Measurements from ENCODE around the gene AGAP9.
"Not testable (repeated sequence)": the region's sequence is repeated elsewhere in the genome, so short reads cannot be mapped to it uniquely, and the experiment has no call there.

Gene AGAP9

GRCh38 chr10:47484786-47485185, 38.7 kb downstream of the AGAP9 start:
- DNase-seq: not testable (repeated sequence)

GRCh38 chr10:47483923-47484322, 39.5 kb downstream of the AGAP9 start, which contains the start of gene ANXA8:
TSS of gene ANXA8 (minus strand) at chr10:47484115. CDS start at chr10:47483933, 182 bp downstream.
- not testable (repeated sequence) for DNase-seq

GRCh38 chr10:47482367-47482766, 41.1 kb downstream of the AGAP9 start:
- DNase-seq: not testable (repeated sequence)

GRCh38 chr10:47481768-47482181, 41.7 kb downstream of the AGAP9 start:
- not testable (repeated sequence) for DNase-seq

- not testable (repeated sequence) for DNase-seq
These were observed 42.2 kb downstream of the AGAP9 start for GRCh38 chr10:47481182-47481766.

- not testable (repeated sequence) for DNase-seq
These were observed 43.3 kb downstream of the AGAP9 start for GRCh38 chr10:47480133-47480532.

GRCh38 chr10:47478114-47478513, 45.3 kb downstream of the AGAP9 start:
- not testable (repeated sequence) for DNase-seq

GRCh38 chr10:47477078-47477477, 46.4 kb downstream of the AGAP9 start:
- DNase-seq: not testable (repeated sequence)

- not testable (repeated sequence) for DNase-seq
These were observed 48.3 kb downstream of the AGAP9 start for GRCh38 chr10:47475101-47475500.

GRCh38 chr10:47473516-47473915, 49.9 kb downstream of the AGAP9 start:
- not testable (repeated sequence) for DNase-seq

- DNase-seq: not testable (repeated sequence)
These were observed 50.8 kb downstream of the AGAP9 start for GRCh38 chr10:47472647-47473046.

GRCh38 chr10:47472072-47472471, 51.4 kb downstream of the AGAP9 start:
- not testable (repeated sequence) for DNase-seq

GRCh38 chr10:47468731-47469528, 54.5 kb downstream of the AGAP9 start:
- DNase-seq: not testable (repeated sequence)

- DNase-seq: not testable (repeated sequence)
These were observed 55.5 kb downstream of the AGAP9 start for GRCh38 chr10:47467957-47468356.

GRCh38 chr10:47467458-47467857, 56.0 kb downstream of the AGAP9 start:
- DNase-seq: not testable (repeated sequence)

GRCh38 chr10:47465216-47465917, 58.1 kb downstream of the AGAP9 start:
- not testable (repeated sequence) for DNase-seq

- DNase-seq: not testable (repeated sequence)
These were observed 60.7 kb downstream of the AGAP9 start for GRCh38 chr10:47462577-47463358.

- not testable (repeated sequence) for DNase-seq
These were observed 62.2 kb downstream of the AGAP9 start for GRCh38 chr10:47461261-47461687.

GRCh38 chr10:47458466-47459154, 64.8 kb downstream of the AGAP9 start:
- no peak for DNase-seq

GRCh38 chr10:47457826-47458225, 65.6 kb downstream of the AGAP9 start:
- no peak for DNase-seq

- no peak for DNase-seq
These were observed 66.0 kb downstream of the AGAP9 start for GRCh38 chr10:47457528-47457820.
